ENCODE data around the gene ZGLP1.

ZGLP1 gene

DNA sequence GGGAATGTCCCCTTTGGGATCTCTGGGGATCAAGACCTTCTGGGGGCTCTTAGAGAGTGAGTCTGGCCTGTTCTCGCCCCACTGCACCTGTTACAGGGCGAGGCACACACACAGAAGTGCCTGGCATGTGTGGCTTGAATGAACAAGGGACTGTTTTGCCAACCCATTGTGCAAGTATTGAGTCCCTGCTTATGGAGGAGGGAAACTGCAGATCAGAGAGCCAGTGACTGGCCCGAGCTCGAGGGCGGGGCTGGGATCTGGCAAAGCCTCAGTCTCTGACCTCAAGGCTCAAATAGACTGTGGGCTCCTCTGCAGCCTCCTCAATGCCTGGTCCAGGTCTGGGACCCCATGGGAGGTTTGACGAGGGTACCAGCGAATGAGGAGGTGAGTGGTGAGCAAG lies 18.2 kb upstream of the ZGLP1 start:
- no peak for DNase-seq (ENCODE audit: low spot score)

DNA sequence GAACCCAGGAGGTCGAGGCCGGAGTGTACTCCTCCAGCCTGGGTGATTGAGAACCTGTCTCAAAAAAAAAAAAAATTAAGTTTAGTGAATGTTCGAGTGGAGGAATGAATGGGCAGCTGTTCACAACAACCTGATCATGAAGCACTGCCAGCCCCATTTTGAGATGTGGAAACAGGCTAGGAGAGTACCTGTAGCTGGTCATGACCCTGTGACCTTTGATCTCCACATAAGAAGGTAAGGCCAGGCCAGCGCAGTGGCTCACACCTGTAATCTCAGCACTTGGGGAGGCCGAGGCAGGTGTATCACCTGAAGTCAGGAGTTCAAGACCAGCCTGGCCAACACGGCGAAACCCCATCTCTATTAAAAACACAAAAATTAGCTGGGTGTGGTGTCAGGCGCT lies 16.1 kb upstream of the ZGLP1 start:
- DNase-seq (ENCODE audit: low spot score), result no peak

DNA sequence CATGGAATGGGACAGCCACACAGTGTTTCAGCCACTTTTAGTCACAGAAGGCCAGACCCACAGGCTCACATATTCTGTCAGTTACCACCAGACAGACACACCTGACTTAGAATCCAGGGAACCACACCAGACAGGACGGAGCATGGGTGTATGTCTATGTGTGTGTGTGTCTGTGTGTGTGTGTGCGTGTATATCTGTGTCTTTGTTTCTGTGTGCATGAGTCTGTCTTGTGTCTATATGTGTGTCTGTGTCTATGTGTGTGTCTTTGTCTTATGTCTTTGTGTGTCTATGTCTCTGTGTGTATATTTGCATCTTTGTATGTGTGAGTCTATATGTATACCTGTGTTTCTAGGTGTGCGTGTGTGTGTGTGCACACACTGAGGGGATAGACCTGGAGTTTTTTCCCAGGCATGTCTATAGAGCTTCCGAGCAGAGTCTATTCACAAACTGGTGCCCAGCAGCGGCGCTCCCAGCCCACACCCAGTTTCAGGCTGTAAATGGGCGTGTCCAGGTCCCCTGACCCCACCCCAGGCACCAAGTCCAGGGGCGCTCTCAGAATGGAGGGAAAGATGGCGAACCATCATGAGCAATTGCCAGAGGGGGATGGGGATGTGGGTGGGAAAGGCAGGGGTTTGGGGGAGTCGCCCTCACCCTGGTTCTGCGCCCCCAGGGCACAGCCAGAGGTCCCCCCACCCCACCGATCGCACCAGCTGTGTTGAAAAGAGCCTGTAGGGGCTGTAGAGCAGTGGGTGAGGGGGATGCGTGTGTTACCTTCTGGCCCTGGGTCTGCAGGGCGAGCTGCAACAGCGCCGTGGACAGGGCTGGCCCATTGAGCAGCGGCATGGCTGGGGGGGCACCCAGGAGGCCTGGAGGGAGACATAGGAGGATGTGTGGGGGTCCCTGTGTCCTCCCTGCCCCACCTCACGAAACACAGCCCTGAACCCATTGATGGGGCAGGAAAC lies 12.5 kb upstream of the ZGLP1 start:
- DNase-seq (ENCODE audit: low spot score), result no peak

DNA sequence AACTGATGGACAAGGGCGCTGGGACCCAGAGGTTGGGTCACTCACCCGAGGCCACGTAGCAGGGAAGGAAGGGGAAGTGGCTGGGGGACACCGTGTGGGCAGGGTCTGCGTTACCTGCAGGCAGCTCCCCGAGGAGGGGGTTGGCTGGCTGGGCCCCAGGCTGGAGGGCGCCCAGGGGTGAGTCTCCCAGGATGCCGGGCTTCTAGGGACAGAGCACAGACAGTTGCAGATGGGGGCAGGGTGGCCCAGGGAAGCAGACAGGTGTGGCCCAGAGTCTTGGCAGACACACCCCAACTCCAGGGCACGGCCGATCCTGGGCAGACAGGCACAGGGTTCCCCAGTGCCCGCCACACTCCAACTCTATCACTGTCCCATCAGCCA lies 11.8 kb upstream of the ZGLP1 start:
- no peak for DNase-seq (ENCODE audit: low spot score)

DNA sequence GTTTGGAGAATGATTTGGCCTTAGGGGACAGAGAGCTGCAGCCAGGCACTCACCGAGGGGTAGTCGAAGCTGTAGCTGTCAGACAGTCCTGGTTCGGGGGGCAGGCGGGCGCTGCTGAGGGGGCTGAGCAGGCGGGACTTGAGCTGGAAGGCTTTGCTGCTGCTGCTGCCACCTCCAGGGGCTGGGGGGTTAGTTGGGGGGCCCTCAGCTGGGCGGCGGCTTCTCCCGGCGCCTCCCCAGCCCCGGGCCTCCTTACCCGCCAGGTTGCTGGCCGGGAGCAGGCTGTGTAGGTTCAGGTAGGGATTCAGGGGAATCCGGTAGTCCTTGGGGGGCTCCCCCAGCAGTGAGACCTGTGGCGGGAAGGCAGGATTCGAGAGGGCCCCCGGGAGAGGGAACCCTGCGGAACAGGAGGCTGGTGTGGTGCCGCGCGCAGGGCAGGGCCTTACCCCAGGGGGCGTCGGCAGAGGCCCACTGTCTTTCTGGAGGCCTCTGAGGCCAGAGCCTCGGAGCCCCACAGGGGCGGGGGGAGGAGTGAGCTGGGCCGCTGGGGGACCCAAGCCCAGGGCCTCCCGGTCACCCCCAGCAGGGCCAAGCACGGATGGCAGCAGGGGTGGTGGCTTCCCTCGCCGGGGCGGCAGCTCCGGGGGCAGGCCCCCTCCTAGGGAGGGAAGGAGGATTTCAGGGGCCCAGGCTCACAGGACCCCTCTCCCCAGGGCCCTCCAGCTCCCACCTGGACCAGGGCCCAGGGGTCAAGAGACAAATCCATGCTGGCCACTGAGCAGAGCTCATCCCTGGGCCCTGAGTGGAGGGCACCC lies 11.2 kb upstream of the ZGLP1 start:
- DNase-seq (ENCODE audit: low spot score), result no peak

DNA sequence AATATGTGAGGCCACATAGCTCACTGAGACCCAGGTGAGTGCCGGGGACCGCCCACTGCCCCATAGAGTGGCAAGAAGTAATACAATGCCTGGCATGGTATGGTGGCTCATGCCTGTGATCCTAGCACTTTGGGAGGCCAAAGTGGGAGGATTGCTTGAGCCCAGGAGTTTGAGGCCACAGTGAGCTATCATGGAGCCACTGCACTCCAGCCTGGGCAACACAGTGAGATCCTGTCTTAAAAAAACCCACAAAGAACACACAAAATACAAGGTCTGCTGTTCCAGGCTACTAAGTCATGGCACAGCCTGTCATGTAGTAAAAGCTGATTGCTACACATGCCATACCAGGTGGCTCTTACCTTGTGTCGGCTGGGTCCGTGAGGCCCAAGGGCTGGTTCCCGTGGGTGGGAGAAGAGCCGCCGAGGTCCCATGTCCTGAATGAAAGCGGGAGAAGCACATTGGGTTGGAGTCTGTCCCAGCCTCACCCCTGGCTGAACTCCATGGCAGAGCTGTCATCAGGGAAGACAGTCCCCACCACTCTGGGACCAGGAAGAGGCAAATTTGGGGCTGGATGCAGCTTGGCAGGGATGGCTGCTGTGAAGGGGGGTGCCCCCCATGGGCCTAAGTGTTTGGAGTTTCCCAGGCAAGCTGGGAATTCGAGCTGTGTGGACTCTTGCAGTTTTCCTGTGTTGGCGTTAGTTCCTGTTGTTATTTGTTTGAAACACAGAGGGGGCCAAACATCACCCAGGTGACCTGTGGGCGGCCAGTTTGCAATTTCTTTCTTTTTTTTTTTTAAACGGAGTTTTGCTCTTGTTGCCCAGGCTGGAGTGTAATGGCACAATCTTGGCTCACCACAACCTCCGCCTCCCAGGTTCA lies 9.4 kb upstream of the ZGLP1 start:
- no peak for DNase-seq (ENCODE audit: low spot score)

DNA sequence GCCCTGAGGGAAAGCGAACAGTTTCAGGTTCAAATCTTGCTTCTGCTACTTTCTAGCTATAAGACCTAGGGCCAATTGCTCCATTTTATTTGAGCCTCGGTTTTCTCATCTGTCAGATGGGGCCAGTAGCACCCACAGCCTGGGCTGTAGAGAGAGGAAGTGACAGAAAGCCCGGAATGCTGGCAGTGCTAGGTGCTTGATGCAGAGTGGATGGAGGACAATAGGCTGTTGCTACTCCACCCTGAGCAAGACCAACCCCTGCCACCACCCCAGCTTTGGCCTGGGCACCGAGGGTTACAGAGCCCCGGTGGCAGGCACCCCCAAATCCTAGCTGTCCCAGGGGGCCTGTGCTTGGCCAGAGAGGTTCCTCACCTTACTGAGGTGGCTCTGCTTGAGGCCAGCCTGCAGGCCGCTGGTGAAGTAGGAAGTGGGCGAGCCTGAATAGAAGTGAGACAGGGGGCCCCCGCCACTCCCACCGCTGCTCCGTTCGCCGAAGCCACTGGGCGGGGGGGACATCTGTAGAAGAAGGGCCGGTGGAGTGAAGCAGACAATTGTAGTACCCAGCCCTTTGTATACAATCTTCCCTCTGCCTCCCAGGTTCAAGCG lies 8.3 kb upstream of the ZGLP1 start:
- DNase-seq (ENCODE audit: low spot score), result no peak

DNA sequence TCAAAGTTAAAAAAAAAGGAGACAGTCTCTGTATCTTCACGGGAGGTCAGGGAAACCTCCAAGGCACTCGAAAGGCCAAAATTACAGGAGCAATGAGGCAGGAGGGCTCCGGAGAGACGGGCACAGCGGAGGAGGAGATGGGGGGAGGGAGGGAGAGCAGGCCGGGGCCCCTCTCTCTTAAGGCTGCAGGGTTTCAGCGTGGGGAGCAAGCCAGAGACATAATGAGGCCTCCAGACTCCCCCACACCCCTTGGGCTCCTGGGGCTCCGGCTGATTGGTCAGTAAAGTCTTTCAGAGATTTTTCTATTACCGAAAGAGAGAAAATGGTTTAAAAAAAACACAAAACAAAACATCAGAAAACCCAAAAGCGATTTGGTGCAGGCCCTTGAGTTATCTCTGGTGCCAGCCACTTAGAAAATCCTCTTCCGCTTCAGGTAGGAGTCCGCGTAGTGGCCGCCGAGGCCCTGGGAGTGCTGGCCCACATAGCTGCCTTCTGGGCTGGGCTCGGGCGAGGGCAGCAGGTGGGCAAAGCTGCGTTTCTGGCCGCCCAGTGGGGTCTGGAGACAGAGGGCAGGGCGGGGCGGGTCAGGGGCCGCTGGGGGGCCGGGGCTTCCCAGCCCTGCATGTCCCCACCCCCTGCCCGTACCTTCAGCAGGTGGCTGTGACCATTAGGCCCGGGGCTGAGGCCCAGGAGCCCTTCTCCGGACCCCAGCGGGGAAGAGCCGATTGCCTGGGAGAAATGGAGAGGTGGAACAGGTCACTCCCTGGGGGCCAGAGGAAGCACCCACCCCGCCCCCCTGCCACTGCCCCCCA lies 7.6 kb upstream of the ZGLP1 start:
- peak; percentile 18 for DNase-seq (ENCODE audit: low spot score)

DNA sequence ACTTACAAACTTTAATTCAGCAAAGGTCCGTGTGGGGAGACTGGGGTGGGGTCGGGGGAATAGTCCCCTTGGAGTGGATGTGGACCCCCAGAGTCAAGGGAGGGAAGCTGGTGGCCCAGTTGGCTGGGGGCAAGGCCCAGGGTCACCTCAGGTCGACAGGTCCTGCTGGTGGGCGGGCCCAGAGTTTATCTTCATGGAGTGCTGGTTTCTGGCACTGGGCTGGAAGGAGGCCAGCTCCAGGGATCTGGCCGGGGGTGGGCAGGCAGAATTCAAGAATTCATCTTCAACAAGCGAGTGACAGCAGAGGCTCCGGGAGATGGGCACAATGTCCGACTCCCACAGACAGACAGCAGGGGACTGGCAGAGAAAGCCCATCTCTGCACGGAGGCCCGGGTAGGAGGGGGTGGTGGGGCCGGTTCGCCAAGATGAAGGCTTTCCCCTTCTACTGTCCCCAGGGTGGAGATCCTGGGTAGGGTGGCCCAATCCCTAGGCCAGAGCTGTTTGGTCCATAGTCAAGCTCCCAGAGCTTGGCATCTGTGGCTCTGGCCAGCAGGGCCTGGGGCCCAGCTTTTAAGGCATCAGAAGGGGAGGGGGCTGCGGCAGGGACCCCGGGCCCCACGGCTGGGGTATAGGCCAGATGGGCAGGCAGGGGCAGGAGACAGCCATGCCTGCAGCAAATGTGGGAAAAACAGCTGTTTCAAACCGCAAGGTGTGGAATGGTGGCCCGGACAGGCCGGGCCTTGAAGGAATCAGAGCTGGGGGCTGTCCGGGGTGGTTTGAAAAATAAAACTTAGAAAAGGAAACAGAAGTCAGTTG lies 6.8 kb upstream of the ZGLP1 start:
- peak; percentile 27 for DNase-seq (ENCODE audit: low spot score)

DNA sequence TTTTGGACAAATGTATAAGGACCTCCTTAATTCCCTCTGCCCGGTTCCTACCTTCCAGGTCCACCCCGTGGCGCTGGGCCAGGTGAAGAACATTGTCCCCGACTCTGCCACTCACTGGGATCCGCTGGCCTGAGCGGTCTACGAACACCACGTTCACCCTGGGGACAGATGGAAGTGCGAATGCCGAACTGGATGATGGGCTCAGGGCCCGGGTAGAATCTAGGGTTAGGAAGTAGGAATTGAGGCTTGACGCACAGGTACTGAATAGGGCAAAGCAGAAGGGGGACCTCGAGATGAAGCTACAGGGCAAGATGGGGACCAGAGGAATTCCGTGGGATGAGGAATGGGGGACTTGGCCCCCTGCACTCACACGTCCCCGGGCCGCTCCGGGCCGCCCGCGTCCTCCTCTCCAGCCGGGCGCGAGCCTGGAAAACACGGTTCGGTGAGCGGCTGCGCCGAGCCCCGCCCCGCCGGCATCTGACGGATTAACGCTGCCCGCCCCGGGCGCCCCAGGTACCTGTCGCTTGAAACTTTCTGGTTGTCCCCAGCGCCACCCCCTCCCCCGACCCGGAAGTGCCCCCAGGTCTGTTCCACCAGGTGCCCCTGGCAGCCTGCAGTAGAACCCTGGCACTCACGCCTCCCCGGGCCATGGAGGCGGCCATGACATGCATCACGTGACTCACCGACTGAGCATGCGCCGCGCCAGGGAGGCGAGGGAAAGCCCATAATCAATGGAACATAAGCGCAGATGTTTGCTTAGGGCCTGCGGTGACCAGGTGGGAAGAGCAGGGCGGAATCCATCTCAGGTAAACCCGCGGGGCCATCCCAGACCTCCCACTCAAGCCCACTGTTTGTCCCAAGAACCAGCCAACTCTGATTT lies 6.0 kb upstream of the ZGLP1 start, which contains the start of gene FDX2:
Gene FDX2 (minus strand): TSS at position 681 of the 880 bp plus-strand sequence. CDS start 19 bp downstream, at position 662.
- DNase-seq (ENCODE audit: low spot score), result peak; percentile 86

DNA sequence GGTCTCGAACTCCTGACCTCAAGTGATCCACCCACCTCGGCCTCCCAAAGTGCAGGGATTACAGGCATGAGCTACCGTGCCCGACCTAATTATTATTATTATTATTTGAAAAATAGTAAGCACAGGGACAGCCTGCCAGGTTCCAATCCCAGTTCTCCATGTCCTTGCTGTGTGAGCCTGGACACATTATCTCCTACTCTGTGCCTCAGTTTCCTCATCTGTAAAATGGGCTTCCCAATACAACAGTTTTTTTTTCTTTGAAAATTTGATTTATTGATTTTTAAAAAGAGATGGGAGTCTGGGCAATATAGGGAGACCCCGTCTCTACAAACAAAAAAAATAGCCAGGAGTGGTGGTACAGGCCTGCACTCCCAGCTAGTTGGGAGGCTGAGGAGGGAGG lies 3.3 kb downstream of the ZGLP1 start:
- no peak for DNase-seq (ENCODE audit: low spot score)

DNA sequence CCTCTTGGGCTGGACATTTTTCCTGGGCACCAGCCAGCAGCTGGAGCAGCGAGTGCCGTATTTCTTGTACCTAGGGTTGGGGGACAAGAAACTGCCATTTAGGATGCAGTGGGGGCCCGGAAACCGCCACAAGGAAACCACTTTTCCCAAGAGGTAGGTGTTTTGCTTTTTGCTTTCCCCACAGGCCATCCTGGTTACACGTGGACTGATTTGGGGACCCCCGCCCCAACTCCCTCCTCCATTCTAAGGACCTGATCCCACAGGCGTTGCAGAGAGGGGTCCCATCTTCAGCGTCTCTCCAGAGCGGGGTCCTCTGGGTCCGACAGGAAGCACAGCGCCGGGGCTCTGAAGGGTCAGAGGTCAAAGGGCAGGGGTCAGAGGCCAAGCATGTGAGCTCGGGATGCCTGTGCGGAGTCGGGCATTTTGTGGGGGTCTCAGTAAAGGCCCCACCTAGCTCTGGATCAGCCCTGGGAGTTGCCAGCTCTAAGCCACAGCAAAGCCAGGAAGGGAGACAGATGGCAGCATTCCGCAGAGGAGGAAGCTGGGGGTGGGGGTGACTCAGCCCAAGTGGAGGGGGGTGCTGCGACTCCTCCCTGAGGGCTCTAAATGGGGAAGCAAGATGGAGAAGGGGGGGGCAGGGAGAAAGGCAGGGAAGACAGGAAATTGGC lies 4.3 kb downstream of the ZGLP1 start:
- no peak for DNase-seq (ENCODE audit: low spot score)

DNA sequence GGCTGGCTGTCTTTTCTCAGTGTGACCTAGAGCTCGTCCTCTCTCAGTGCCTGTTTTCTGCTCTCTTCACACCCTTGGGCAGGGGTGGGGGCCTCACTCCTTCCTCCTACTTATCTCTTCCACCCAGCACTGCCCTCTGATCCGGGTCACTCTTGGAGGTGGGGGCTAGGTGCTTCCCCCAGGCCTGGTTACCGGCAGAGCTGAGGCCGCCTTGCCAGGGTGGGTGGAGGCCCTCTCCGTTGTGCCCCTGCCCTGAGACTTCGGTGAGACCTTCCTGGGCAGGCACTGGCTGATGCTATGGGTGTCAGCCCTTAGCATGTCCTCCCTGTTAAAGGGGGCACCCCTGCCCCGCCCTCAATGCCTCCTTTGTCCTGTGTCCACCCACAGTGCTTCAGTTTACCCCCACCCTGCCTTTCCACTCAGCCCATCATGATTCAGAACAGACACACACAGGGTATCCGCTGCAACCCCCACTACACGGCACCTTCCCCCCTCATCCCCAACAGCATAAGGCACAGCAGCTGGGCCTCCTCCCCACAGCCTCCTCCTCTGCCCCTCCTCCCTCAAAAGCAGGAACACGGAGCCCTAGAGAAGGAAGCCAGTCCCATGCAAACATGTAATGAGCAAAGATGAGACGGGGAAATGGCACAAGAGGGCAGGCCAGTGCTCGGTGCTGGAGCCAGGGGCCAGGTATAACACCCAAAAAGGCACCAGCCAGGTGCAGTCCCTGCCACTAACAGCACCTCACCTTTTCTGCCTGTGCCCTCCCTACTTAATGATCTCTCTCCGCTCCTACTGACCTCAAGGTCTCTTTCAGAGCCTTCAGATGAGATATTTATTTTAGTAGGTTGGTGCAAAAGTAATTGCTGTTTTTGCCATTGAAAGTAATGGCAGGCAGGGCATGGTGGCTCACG lies 9.8 kb downstream of the ZGLP1 start:
- no peak for DNase-seq (ENCODE audit: low spot score)

DNA sequence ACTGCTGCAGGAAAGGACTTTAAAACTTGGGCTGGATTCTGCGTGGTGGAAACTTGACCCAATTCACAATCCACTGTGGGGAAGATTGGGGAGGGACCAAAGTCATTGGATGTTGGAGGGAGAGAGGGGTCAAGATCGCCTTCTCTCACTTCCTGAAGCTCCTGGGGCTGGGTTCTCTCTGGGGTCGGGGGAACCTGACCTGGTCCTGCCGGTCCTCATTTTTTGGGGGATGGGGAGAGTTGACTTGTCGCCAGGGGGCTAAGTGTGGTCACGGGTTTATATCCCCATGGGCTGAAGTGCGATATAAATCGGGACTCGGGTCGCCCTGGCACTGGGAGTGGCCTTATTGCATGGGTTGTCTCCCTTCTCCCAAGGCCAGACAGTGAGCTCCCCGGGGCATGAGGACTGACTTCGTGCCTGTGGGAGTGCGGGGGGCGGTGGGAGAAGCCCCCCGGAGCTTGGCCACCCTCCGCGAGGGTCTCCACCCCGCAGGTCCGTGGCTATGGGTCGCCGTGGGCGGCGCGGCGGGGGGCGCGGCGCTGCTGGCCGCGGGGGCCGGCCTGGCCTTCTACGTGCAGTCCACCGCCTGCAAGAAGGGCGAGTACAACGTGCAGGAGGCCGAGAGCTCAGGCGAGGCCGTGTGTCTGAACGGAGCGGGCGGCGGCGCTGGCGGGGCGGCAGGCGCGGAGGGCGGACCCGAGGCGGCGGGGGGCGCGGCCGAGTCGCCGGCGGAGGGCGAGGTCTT lies 13.6 kb downstream of the ZGLP1 start:
- no peak for DNase-seq (ENCODE audit: low spot score)

DNA sequence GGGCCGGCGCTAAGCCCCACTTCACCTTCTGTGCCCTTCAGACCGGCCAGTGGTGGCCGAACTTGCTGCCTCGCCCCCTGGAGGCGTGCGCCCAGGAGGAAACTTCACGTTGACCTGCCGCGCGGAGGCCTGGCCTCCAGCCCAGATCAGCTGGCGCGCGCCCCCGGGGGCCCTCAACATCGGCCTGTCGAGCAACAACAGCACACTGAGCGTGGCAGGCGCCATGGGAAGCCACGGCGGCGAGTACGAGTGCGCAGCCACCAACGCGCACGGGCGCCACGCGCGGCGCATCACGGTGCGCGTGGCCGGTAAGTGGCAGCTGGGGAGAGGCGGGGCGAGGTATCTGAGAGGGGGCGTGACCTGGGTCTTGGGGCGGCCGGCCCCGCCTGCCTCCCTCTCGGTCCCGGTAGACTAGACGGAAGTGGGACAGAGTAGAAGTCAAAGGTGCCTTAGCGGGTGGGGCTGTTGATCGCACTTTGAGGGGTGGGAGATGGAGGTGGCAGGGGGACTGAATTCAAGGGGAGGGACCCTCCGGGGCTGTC lies 14.2 kb downstream of the ZGLP1 start:
- no peak for DNase-seq (ENCODE audit: low spot score)

DNA sequence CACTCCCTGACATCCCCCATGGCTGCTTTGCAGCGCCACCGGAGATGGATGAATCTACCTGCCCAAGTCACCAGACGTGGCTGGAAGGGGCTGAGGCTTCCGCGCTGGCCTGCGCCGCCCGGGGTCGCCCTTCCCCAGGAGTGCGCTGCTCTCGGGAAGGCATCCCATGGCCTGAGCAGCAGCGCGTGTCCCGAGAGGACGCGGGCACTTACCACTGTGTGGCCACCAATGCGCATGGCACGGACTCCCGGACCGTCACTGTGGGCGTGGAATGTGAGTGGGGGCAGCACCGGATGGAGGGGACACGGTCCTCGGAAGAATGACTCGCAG lies 15.3 kb downstream of the ZGLP1 start:
- no peak for DNase-seq (ENCODE audit: low spot score)

All from cerebellar cortex (tissue), 1 donor.